Keratinocyte (primary cell): ENCODE data around the gene THOC6. TPM values are rescaled to one million over a fixed set of nuclear protein-coding genes. Genes with fewer than 3 reads are reported as not detected.

Source experiments
- DNase-seq: peaks from one replicate; pipeline ENCODE4 v3.0.0-alpha.2; 2011; ENCODE audit warnings: low read depth, missing footprints, low spot score
- FAIRE-seq: peaks from 2 replicates; lab custom pipeline; 2011; peaks lifted over from hg19 to GRCh38; lab: Jason Lieb, UNC
- H2AFZ ChIP-seq: 2 replicates; pipeline ENCODE4 v1.6.0; 2012; ENCODE audit warnings: low read length, control low read depth, inconsistent platforms; ENCODE audit not compliant: control insufficient read depth
- H3K27ac ChIP-seq: 2 replicates; pipeline ENCODE4 v1.5.1; 2011; ENCODE audit warnings: low read length; ENCODE audit not compliant: control insufficient read depth, insufficient read depth
- H3K27me3 ChIP-seq: 3 replicates; pipeline ENCODE4 v1.6.0; 2011; ENCODE audit warnings: low read length; ENCODE audit not compliant: control insufficient read depth, insufficient read depth; ENCODE audit errors: extremely low read depth
- H3K36me3 ChIP-seq, 2 experiments: 2 replicates in 1 of 2; 3 replicates in 1 of 2; pipeline ENCODE4 v1.5.1; 2011; ENCODE audit warnings: low read length in 2 of 2, mild to moderate bottlenecking in 1 of 2; ENCODE audit not compliant: control insufficient read depth in 2 of 2, insufficient read depth in 2 of 2; ENCODE audit errors: extremely low read depth in 1 of 2
- H3K4me1 ChIP-seq: 3 replicates; pipeline ENCODE4 v1.5.1; 2011; ENCODE audit warnings: low read length; ENCODE audit not compliant: control insufficient read depth, insufficient read depth; ENCODE audit errors: extremely low read depth
- H3K4me2 ChIP-seq: 3 replicates; pipeline ENCODE4 v1.6.0; 2011; ENCODE audit warnings: low read depth, low read length; ENCODE audit not compliant: control insufficient read depth, insufficient read depth; ENCODE audit errors: extremely low read depth
- H3K4me3 ChIP-seq, 3 experiments: fragments of 200-600 bp in 1 of 3; sonication (generic) in 1 of 3; 2 replicates in 2 of 3; 3 replicates in 1 of 3; pipeline ENCODE4 v1.5.1; 2011 to 2016; ENCODE audit warnings: low read length in 3 of 3, mild to moderate bottlenecking in 3 of 3, control low read depth in 2 of 3, inconsistent platforms in 1 of 3, low read depth in 1 of 3, mixed read lengths in 1 of 3, mixed run types in 1 of 3, moderate library complexity in 1 of 3; ENCODE audit not compliant: control insufficient read depth in 2 of 3, insufficient read depth in 2 of 3; ENCODE audit errors: extremely low read depth in 1 of 3
- H3K79me2 ChIP-seq: 2 replicates; pipeline ENCODE4 v1.6.0; 2012; ENCODE audit warnings: low read length; ENCODE audit not compliant: control insufficient read depth, insufficient read depth
- H3K9ac ChIP-seq: 3 replicates; pipeline ENCODE4 v1.6.0; 2011; ENCODE audit warnings: low read length; ENCODE audit not compliant: control insufficient read depth, insufficient read depth; ENCODE audit errors: extremely low read depth
- H3K9me1 ChIP-seq: 3 replicates; pipeline ENCODE4 v1.6.0; 2011; ENCODE audit warnings: low read length; ENCODE audit not compliant: control insufficient read depth, insufficient read depth; ENCODE audit errors: extremely low read depth
- H3K9me3 ChIP-seq: 2 replicates; pipeline ENCODE4 v1.5.1; 2012; ENCODE audit warnings: low read depth, low read length; ENCODE audit not compliant: control insufficient read depth
- H4K20me1 ChIP-seq: 3 replicates; pipeline ENCODE4 v1.6.0; 2011; ENCODE audit warnings: low read length; ENCODE audit not compliant: control insufficient read depth, insufficient read depth; ENCODE audit errors: extremely low read depth
- CTCF ChIP-seq, 3 experiments: IDR thresholded peaks in 1 of 3; conservative IDR thresholded peaks in 1 of 3; optimal IDR thresholded peaks in 1 of 3; 2 replicates in 2 of 3; 3 replicates in 1 of 3; pipeline versions ENCODE3 to v1.5.1; 2011; ENCODE audit warnings: low read length in 3 of 3, mild to moderate bottlenecking in 3 of 3, moderate library complexity in 2 of 3, control low read depth in 1 of 3, inconsistent platforms in 1 of 3; ENCODE audit not compliant: insufficient read depth in 2 of 3; ENCODE audit errors: extremely low read depth in 1 of 3
- EZH2 ChIP-seq: IDR thresholded peaks from one replicate; pipeline ENCODE4 v1.6.1; 2012; ENCODE audit warnings: inconsistent platforms, mild to moderate bottlenecking, low read length, moderate library complexity
- dilution Hi-C: fragments of 300-500 bp; cut with MboI; formaldehyde crosslinking; loops from one replicate; pipeline ENCODE4 v1.7.0; 2020; ENCODE audit warnings: low sequenced_read_pairs; ENCODE audit not compliant: extremely low pct_ligation_motif_present
- polyA plus RNA-seq, 5 experiments: library from polyadenylated mRNA; depleted of rRNA in 3 of 5; stranded (reverse) in 3 of 5; stranded (forward) in 1 of 5; unstranded in 1 of 5; fragments of >200 nt; gene quantifications; 1 replicate in 1 of 5; 2 replicates in 3 of 5; 3 replicates in 1 of 5; pipeline versions ENCODE4 v1.2.1 to v1.2.3, GENCODE V29; 2011 to 2012; ENCODE audit warnings: missing spikeins in 2 of 5, low read depth in 1 of 5, low replicate concordance in 1 of 5

Gene THOC6
- polyA plus RNA-seq, 1 donor (not counting 4 experiments of a cell fraction or from before 2014, with no cell fraction given): 10.3 TPM

GRCh38 chr16:2986623-2987188, 37.1 kb upstream of the THOC6 start:
- Histone ChIP-seq H3K9me3 (no peaks in the 10 kb centered on the region), H3K27ac (no peak overlapping the region), H3K27me3 (no peaks in the 10 kb centered on the region), H2AFZ (no peak overlapping the region), H3K4me2 (no peak overlapping the region), H3K9me1 (no peaks in the 10 kb centered on the region), H3K4me3 (no peak overlapping the region), H3K4me1 (peaks cover 26% of the 10 kb centered on the region), H3K36me3 (no peaks in the 10 kb centered on the region), H3K79me2 (no peaks in the 10 kb centered on the region), H4K20me1 (no peaks in the 10 kb centered on the region), H3K9ac (no peak overlapping the region)
- FAIRE-seq (no peak), DNase-seq (no peak)
- dilution Hi-C loops: no loop called here
- TF ChIP-seq EZH2: no peak

GRCh38 chr16:2987286-2987685, 36.5 kb upstream of the THOC6 start:
- no peak for DNase-seq
- Histone ChIP-seq H3K9me3 (no peaks in the 10 kb centered on the region), H3K79me2 (no peaks in the 10 kb centered on the region), H4K20me1 (no peaks in the 10 kb centered on the region), H3K9ac (no peak overlapping the region), H3K36me3 (no peaks in the 10 kb centered on the region), H3K4me2 (no peak overlapping the region), H3K4me1 (peaks cover 29% of the 10 kb centered on the region), H3K9me1 (no peaks in the 10 kb centered on the region), H3K27me3 (no peaks in the 10 kb centered on the region), H2AFZ (no peak overlapping the region), H3K4me3 (no peak overlapping the region), H3K27ac (no peak overlapping the region)
- TF ChIP-seq EZH2 (no peak), CTCF (optimal IDR thresholded peaks at IDR 0.05 in 1 of 3, IDR thresholded peaks at IDR 0.05 in 1 of 3, conservative IDR thresholded peaks at IDR 0.05 in 1 of 3; ENCODE audit: extremely low read depth in 1 of 3, insufficient read depth in 2 of 3, low read length in 3 of 3) (no peak)
- dilution Hi-C loops: no loop called here
- FAIRE-seq: no peak

GRCh38 chr16:2987833-2988232, 36.0 kb upstream of the THOC6 start:
- no peak overlapping the region for H2AFZ ChIP-seq
- TF ChIP-seq EZH2: no peak
- no peaks in the 10 kb centered on the region for H3K79me2 ChIP-seq
- no peak overlapping the region for H3K9ac ChIP-seq
- H3K4me3 ChIP-seq: no peak overlapping the region
- no peak overlapping the region for H3K27ac ChIP-seq
- FAIRE-seq (no peak), DNase-seq (no peak)
- H3K9me3 ChIP-seq: no peaks in the 10 kb centered on the region
- H3K4me2 ChIP-seq: no peak overlapping the region
- H3K4me1 ChIP-seq: peaks cover 34% of the 10 kb centered on the region
- no peaks in the 10 kb centered on the region for H3K36me3 ChIP-seq
- H3K9me1 ChIP-seq: no peaks in the 10 kb centered on the region
- no peaks in the 10 kb centered on the region for H4K20me1 ChIP-seq
- no peaks in the 10 kb centered on the region for H3K27me3 ChIP-seq
- dilution Hi-C loops: no loop called here
